Stomach (tissue), 4 donors: ENCODE results near the gene ZNF326.

Experiments
- POLR2A ChIP-seq, 4 donors: fragments of 450-650 bp; IDR thresholded peaks; one replicate each; pipeline ENCODE4 v1.6.1; 2016; ENCODE audit warnings: antibody characterized with exemption in 4 of 4, control low read depth in 2 of 4, mild to moderate bottlenecking in 1 of 4, moderate library complexity in 1 of 4
- TF ChIP-seq, protein P1 (sequence below), 7 experiments: fragments of 450-650 bp in 4 of 7; fragments of 200-600 bp in 3 of 7; sonication (generic) in 3 of 7; IDR thresholded peaks; one replicate each; pipeline ENCODE4 v1.5.1; 2016 to 2019; ENCODE audit warnings: antibody characterized with exemption in 7 of 7, control low read depth in 2 of 7, mild to moderate bottlenecking in 1 of 7

- TF ChIP-seq, protein P1, sequence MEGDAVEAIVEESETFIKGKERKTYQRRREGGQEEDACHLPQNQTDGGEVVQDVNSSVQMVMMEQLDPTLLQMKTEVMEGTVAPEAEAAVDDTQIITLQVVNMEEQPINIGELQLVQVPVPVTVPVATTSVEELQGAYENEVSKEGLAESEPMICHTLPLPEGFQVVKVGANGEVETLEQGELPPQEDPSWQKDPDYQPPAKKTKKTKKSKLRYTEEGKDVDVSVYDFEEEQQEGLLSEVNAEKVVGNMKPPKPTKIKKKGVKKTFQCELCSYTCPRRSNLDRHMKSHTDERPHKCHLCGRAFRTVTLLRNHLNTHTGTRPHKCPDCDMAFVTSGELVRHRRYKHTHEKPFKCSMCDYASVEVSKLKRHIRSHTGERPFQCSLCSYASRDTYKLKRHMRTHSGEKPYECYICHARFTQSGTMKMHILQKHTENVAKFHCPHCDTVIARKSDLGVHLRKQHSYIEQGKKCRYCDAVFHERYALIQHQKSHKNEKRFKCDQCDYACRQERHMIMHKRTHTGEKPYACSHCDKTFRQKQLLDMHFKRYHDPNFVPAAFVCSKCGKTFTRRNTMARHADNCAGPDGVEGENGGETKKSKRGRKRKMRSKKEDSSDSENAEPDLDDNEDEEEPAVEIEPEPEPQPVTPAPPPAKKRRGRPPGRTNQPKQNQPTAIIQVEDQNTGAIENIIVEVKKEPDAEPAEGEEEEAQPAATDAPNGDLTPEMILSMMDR (IDR thresholded peaks at IDR 0.05) = no peak
- TF ChIP-seq POLR2A (IDR thresholded peaks at IDR 0.05) = no peak
Observed at GRCh38 chr1:90074137-90074536, 79.2 kb downstream of the ZNF326 start.
